Vagina (tissue), 2 donors: ENCODE measurements around the gene PATE3.

Source experiments
- CTCF ChIP-seq, 3 experiments: fragments of 450-650 bp in 2 of 3; fragments of 200-600 bp in 1 of 3; sonication (generic) in 1 of 3; IDR thresholded peaks; one replicate each; pipeline ENCODE4 v1.5.1; 2017 to 2019; ENCODE audit warnings: antibody characterized with exemption in 3 of 3, mild to moderate bottlenecking in 2 of 3, moderate library complexity in 2 of 3
- POLR2AphosphoS5 ChIP-seq, 2 donors: sonication (generic); formaldehyde crosslinking; IDR thresholded peaks; one replicate each; pipeline ENCODE4 v1.9.0; 2017; ENCODE audit warnings: antibody characterized with exemption in 2 of 2, mild to moderate bottlenecking in 2 of 2, low read depth in 1 of 2; ENCODE audit not compliant: insufficient read depth in 1 of 2

- TF ChIP-seq CTCF (IDR thresholded peaks at IDR 0.05) (no peak), POLR2AphosphoS5 (IDR thresholded peaks at IDR 0.05; ENCODE audit: insufficient read depth in 1 of 2, low read depth in 1 of 2) (no peak)
These were observed 2.9 kb downstream of the PATE3 start for GRCh38 chr11:125790825-125791224.
